ENCODE results near the gene WASF2. TPM values are rescaled to one million over a fixed set of nuclear protein-coding genes. Genes with fewer than 3 reads are reported as not detected.

Gene WASF2
- 19.0 and 21.6 TPM in 2 replicates for total RNA-seq (2014; rRNA removed; shearing (Covaris generic))

GRCh38 chr1:27489973-27490741 is at the start of gene WASF2:
Gene WASF2 (minus strand): TSS chr1:27490167. CDS start chr1:27428890, 61,277 bp downstream.

GRCh38 chr1:27392096-27392777 is 97.7 kb downstream of the WASF2 start, which contains the start of gene GPR3:
Gene GPR3 (plus strand): TSS chr1:27392622. CDS start chr1:27393799, 1,177 bp downstream.

DNA sequence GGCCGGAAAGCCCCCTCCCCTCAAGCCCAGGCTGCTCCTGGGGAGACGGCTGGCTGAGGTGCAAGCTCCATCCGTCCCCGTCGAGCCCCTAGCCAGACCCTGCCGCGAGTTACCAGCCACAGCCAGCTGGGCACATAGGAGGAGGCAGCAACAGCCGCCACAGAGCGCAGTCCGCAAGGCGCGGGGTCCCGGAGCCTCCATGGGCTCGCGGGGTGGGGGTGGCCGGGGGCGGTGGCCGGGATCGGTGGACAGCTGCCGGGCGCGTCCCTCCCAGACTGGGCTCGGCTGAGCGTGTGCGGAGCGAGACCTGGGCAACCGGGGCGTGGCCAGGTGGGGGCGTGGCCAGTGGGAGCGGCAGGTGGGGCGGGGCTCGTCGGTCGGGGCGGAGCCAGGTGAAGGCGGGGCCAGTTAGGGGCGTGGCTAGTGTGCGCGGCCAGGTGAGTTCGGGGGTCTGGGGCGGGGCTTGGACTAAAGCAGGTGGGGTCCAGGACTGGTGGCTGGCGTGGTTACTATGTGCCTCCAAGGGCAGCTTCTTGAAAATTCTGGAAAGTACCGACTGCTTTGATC is 106.8 kb downstream of the WASF2 start, which contains the start of gene CD164L2:
Gene CD164L2 (minus strand): TSS at position 295 of the 567 bp plus-strand sequence. CDS start 94 bp downstream, at position 201.

DNA sequence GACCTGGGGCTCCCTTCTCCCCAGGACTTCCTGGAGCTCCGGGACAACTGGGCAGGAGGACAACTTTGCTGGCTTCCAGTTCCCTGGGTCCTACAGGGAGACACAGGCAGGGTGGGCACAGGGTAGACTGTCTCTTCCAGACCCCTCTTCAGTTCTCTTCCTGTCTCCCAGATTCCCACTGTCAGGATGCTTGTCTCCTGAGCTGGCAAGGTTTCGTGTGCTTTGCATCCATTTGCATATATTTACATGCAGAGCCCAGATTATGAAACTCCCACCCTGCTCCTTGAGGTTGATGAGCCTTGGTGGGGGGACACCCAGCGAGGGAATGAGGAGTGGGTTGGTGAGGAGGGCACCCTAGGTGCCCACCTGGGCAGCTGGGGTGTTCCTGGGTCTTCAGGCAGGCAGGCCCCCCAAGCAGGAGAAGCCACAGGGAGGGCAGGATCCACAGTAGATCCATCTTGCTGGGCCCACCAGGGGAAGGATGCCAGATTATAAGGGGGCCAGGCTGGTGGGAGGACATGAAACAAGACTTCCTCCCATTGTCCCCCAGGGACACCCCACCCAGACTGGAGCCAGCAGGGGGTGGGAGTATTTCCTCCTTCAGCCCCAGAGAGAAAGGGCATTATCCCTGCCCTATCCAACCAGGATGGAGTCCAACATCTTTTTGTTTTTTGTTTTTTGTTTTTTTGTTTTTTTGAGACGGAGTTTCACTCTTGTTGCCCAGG is 115.4 kb downstream of the WASF2 start, which contains the start of gene FCN3:
Gene FCN3 (minus strand): TSS at position 463 of the 725 bp plus-strand sequence. CDS start 6 bp downstream, at position 457.

DNA sequence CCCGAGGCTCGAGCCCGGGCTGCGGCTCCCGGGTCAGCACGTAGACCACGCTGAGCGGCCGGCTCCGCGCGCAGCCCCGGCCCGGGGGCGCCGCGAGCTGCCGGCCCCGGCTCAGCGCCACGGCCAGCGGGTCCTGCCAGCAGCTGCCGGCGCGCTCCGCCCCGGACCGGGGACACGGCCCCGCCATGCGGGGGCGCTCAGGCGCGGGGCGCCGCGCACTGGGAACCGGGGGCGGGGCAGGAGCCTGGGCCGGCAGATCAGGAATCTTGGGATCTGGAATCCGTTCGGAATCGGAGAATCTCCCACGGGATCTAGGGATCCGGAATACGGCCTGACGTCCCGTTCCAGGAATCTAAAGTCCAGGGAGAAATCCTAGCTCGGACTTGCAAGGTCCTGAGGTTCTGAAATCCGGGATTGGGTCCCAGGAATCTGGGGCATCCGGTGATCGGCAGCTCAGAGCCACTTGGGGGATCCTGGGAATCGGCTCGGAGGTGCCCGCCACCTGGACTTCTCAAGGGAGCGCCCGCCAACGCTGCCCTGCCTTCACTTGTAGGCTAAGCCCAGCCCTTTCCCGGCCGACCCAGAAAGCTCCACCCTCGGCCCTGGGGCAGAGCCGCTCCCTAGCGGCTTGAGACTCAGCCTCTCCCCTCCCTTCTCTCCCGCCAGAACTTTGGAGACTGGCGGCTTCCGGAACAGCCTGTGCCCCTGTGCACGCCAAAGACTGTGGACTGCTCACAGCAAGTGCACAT is 123.4 kb downstream of the WASF2 start, which contains the start of gene MAP3K6:
Gene MAP3K6 (minus strand): TSS at position 551 of the 749 bp plus-strand sequence. CDS start 364 bp downstream, at position 187.

Other genes starting within 250 kb of the WASF2 start
- gene TMEM222, start 168.0 kb downstream of the WASF2 start, total RNA-seq (2014; rRNA removed; shearing (Covaris generic)) = 43.9 and 45.3 TPM in 2 replicates
- gene SYTL1, start 148.1 kb downstream of the WASF2 start, total RNA-seq (2014; rRNA removed; shearing (Covaris generic)) = 3.1 and 4.5 TPM in 2 replicates
- gene MAP3K6, start 123.2 kb downstream of the WASF2 start, total RNA-seq (2014; rRNA removed; shearing (Covaris generic)) = 22.8 and 26.2 TPM in 2 replicates
- not detected in 2 replicates for gene FCN3, start 115.3 kb downstream of the WASF2 start, total RNA-seq (2014; rRNA removed; shearing (Covaris generic))
- gene CD164L2, start 106.8 kb downstream of the WASF2 start, total RNA-seq (2014; rRNA removed; shearing (Covaris generic)) = not detected in 2 replicates
- 7.2 and 9.1 TPM in 2 replicates for gene GPR3, start 97.5 kb downstream of the WASF2 start, total RNA-seq (2014; rRNA removed; shearing (Covaris generic))
- 9.5 and 10.8 TPM in 2 replicates for gene AHDC1, start 114.0 kb upstream of the WASF2 start, total RNA-seq (2014; rRNA removed; shearing (Covaris generic))
- gene FGR, start 145.0 kb upstream of the WASF2 start, total RNA-seq (2014; rRNA removed; shearing (Covaris generic)) = 0.05 TPM in 1 of 2 replicates, not detected in the other
- gene IFI6, start 182.0 kb upstream of the WASF2 start, total RNA-seq (2014; rRNA removed; shearing (Covaris generic)) = 33.7 and 40.2 TPM in 2 replicates
- gene FAM76A, start 235.8 kb upstream of the WASF2 start, total RNA-seq (2014; rRNA removed; shearing (Covaris generic)) = 7.0 and 8.9 TPM in 2 replicates